HG03520 (cell line): Measurements from ENCODE around the gene CCDC178.

Experiments
- ATAC-seq: cut with Tn5 transposase; IDR thresholded peaks from one replicate; pipeline ENCODE4 v1.9.1; 2021; ENCODE audit warnings: mild to moderate bottlenecking, moderate library complexity; ENCODE audit not compliant: unreplicated experiment

CCDC178 gene

GRCh38 chr18:32920796-32921787 is 519.4 kb downstream of the CCDC178 start:
- ATAC-seq: no peak

DNA sequence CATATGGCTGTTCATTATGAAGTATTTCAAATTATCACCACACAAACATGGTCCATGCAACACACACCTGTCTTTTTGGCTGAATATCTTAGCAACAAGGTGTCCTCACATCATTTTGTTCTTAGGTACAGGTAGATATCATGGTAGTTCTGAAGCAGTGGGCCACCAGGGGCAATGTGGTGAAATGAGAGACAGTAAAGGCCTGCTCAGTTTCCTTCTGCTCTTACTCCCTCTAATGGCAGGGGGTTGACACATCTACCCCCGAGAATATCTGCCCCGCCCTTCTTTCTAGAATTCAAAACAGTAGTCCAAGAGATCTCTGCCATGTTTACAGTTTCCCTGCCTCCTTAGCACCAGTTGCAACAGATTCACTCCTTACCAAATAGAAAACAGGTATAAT is 520.7 kb downstream of the CCDC178 start:
- ATAC-seq: peak; percentile 98

GRCh38 chr18:32918692-32919250 is 521.8 kb downstream of the CCDC178 start:
- ATAC-seq: no peak

GRCh38 chr18:32915516-32915915 is 525.0 kb downstream of the CCDC178 start:
- no peak for ATAC-seq

DNA sequence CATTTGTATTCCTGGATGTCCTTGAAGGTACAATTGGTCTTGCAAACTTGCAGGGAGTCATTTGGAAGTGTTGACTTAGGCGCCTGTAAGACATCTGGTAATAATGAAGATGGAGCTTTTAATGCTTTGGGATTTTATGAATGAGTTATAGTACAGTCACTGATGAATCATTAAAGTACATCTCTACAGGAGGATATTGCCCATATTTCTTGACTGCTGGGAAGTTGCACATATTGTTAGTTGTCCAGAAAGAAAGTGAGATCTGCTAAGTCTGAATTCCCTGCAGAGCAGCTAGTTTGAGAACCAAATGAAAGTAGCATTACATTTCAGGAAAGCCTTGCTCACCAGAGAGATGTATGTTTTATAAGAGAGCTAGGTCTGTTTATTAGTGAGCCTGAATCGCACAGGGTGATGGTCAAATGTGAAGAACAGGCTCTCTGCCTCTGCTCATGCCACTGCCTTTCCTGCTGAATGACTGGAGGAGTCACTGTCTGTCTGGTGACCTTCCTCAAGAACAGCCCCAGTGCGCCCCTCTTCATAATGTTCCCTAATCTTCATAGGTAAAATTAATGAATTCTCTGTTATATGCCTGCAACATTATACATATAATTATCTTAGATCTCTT is 528.7 kb downstream of the CCDC178 start:
- no peak for ATAC-seq

DNA sequence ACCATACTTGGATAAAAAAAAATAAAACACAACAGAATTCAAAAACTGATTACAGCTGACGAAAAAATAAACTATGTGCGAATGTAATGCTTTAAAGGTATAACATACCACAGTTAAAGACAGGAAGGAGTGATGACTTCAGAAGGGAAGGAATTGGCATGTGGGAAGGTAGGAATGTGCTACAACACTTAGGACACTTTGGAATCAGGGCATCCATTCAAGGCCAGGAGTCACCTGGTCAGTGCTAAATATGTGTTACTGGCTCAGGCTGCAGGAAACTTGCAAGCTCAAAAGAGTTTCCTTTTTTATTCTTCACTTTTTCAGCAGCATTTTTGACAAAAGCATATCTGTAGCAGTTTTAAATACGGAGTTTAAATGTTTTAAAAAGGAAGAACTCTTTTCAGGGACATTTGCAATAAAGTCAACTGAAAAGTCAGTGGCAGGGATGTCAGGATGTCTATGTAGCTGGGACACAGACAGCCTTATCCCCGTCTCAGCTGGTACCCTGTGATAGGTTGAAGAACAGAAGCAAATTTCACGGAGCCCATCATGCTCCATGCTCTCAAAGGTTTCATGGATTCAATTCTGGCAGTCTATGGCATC is 529.7 kb downstream of the CCDC178 start:
- no peak for ATAC-seq

- ATAC-seq: no peak
Observed at GRCh38 chr18:32909798-32910561, 530.5 kb downstream of the CCDC178 start.

DNA sequence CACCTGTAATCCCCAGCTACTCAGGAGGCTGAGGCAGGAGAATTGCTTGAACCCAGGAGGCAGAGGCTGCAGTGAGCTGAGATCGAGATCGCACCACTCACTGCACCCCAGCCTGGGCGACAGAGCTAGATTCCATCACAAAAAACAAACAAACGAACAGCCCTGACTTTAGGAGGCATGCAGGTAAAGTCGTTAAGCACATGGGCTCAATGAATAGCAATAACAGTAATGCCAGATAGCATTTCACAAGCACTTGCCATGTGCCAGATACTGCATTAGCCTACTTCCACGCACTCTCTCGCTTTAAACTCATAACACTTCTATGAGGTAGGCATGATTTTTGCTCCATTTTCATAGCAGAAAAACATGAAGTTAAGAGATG is 532.1 kb downstream of the CCDC178 start:
- no peak for ATAC-seq

DNA sequence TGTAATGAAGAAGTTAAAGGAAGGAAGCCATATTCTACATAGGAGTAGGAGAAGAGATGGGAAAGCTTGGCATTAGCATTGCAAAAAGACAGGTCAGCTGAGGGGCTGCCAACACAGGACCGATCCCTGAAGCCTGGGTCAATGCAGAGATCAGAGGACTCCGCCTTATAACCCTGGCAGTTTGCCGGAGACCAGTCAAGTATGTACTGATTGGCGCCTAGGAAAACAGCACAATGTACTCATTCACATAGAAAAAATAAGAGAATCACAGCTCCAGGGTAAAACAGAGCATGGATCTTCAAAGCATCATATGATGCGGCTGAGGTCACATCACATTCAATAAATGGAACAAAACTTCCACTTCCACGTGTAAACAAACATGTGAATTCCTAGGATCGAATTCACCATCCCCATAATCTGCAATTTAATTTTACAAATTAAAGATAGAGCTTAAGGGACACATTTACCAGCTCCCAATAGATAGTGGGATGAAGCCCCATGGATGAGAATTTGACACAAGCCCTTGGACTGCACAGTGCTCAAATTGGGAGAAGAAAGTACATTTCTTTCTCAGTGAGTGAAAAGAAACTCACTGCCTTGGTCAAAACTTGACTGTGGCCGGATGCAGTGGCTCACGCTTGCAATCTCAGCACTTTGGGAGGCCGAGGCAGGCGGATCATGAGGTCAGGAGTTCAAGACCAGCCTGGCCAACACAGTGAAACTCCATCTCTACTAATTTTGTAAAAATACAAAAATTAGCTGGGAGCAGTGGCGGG is 532.7 kb downstream of the CCDC178 start:
- ATAC-seq: no peak

DNA sequence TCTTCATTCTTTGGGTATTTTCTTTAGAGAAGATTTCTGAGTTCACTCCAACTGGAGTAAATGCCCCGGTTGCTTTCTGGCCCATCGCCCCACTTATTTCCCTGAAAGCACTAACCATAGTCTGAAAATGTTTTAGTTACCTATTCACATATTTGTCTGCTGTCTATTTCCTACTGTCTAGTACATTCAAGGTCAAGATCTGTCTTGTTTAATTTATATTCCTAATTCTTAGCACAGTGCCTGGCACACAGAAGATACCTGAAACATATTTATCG is 533.3 kb downstream of the CCDC178 start:
- no peak for ATAC-seq

DNA sequence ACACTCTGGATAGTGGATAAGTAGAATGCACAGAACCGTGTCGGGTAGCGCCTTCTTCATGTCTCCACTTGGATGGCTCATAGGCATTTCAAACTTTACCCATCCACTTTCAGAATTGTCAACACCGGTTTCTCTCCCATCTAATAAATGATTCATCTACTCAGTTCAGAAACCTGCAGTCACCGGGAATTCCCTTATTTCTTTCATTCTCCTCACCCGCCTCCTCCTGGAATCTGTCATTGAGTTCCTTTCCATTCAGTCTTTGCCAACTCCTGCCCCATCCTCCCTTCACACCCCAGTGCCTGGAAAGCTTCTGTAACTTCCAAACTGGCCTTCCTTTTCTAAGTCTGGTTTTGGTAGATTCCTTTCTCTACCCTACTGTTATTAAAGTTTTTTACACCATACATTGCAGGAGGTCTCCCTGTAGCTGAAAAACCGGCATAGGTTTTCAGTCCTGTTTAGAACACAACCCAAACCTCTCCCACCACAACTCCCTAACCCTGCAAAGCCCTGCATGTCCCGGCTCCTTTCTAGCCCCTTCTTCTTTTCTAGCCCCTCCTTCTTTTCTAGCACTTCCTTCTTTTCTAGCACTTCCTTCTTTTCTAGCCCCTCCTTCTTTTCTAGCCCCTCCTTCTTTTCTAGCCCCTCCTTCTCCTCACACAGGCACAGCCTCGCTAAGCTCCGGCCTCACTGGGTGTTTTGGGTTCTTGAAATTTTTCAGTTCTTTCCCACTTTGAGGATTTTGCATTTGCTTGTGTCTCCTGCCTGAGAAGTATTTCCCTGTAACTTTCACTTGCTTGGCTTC is 533.8 kb downstream of the CCDC178 start:
- no peak for ATAC-seq

DNA sequence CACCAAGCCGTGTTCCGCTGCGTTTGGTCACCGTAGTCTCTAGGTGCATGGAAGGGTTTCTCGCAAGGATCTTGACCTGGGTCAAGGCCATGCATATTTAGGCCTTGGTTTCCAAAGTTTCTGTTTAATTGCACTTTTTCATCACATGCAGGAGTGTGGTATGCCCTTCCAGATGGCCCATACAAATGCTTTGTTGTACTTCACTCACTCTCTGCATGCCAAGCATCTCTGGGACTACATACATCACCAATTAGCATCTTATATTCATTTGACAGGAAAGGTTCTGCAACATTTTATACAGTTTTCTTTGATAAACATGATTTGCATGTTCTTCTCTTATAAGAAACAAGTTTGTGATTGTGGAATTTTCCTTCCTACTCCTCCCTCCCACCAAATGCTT is 534.9 kb downstream of the CCDC178 start:
- ATAC-seq: no peak

- no peak for ATAC-seq
Observed at GRCh38 chr18:32902568-32903330, 537.8 kb downstream of the CCDC178 start.

DNA sequence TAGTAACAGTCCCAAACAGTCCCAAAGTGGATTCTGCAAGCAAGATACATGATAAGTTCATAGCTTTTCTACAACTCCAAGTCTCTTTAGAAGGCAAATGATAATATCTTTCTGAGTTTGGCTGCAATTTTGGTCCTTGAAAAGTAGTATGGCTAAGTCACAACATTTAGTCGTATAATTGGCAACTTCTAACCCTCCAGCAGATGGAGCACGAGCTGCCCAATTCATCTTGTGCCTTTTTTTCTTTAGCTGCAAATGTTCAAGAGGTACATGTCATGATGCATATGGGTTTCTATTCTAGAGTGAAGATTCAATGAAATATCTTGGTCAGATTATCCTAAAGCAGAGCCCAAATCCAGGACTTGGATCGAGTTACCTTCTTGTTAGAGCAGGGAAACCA is 540.7 kb downstream of the CCDC178 start:
- no peak for ATAC-seq

DNA sequence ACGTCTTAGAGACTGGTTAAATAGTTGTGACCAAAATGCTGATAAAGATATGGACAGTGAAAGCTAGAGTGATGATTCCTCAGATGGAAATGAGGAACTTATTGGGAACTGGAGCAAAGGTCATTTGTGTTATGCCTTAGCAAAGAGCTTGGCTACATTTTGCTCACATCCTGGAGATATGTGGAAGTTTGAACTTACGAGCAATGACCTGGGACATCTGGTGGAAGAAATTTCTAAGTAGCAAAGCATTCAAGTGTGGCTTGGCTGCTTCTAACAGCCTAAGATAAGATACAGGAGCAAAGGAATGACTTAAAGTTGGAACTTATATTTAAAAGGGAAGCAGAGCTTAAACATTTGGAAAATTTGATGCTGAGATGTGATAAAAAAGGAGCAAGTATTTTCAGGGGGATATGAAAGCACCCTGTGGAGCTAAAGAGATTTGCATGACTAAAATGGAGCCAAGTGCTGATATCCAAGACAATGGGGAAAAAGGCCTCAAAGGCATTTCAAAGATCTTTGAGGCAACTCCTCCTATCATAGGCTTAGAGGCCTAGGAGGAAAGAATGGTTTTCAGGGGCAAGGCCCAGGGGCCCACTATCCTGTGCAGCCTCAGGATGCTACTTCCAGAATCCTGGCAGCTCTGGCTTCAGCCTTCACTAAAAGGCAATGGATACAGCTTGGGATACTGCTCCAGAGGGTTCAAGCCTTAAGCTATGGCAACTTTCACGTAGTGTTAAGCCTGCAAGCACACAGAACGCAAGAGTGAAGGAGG is 543.6 kb downstream of the CCDC178 start:
- ATAC-seq: no peak

GRCh38 chr18:32893915-32894314 is 546.6 kb downstream of the CCDC178 start:
- no peak for ATAC-seq

DNA sequence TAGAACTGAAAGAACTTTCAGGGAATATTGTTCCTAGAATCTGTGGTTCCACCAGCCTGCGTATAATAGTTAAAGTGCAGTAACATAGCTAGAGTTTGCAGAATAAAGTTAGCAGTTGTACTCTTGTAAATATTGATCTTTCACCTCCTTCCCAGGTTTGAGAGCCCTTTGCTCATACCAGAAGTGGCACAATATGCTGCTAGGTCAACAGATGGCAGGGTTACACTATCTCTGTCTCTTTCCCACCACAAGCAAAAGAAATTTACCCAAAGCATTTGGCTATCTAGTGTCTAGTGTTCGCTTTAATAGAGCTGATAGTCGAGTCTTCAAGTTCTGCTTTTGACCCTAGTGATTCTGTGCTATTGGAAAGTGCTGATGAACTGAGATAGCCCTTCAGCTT is 548.7 kb downstream of the CCDC178 start:
- no peak for ATAC-seq

- ATAC-seq: no peak
Observed at GRCh38 chr18:32891130-32891529, 549.4 kb downstream of the CCDC178 start.
